ENCODE results near the gene FAM83D.
A peak's percentile ranks its signal among the peaks of the same experiment; 100 is the strongest.
"Not testable (repeated sequence)": the region's sequence is repeated elsewhere in the genome, so short reads cannot be mapped to it uniquely, and the experiment has no call there.

Gene FAM83D

DNA sequence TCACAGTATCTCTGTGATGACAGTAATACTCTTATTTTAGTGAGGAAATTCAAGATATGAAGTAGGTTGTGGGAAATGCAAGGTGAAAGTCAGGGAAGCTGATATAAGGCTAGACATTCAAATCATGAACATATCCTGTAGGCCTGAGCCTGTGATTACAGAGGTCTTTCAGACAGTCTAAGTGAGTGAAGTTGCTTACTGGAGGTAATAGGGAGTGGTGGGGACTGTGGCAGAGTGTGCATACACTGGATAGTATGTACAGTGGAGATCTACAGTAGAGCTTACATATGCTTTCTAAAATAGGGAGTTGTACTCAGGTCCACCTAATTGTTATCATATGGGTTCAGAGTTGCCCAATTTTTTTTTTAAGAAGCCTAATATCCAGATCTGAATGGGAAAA, 39.0 kb downstream of the FAM83D start:
- DNase-seq (ENCODE audit: low spot score): no peak

DNA sequence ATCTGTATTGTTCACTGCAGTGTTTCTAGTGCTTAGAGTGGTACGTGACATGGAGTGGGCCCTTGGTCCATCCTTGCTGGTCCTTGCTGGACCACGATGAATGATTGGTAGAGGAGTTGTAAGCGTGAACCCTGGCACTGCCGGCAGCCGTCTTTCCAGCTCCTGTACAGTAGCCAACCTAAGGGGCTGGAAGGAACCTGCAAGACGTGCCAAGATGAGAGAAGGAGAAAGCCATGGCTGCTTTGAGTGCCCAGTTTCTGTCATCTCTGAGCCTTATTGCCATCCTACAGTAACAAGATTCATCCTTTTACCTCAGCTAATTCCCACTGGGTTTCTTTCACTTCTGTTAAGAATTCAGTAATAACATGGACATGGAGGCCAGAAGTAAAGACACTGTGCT, 41.9 kb downstream of the FAM83D start:
- DNase-seq (ENCODE audit: low spot score): no peak

- DNase-seq (ENCODE audit: low spot score): no peak
These were observed 43.5 kb downstream of the FAM83D start for GRCh38 chr20:38969708-38970107.

- peak; percentile 71 for DNase-seq (ENCODE audit: low spot score)
These were observed 44.1 kb downstream of the FAM83D start for GRCh38 chr20:38970302-38970701.

DNA sequence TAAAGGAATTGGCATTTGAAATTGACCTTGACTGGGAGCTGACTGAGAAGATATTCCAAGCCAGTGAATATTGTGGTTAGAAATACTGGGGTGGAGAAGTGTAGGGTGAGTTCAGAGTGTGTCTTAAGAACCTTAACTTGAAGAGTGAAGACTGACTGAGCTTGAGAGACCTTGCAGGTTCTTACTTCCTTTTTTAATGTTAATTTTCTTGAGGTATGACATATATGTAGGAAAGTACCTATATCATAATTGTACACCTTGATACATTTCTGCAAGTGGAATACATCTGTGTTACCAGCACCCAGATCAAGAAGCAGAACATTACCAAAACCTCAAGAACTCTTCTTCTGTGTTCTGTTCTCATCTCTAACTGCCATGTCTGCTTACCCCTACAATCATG, 46.9 kb downstream of the FAM83D start:
- DNase-seq (ENCODE audit: low spot score): no peak

DNA sequence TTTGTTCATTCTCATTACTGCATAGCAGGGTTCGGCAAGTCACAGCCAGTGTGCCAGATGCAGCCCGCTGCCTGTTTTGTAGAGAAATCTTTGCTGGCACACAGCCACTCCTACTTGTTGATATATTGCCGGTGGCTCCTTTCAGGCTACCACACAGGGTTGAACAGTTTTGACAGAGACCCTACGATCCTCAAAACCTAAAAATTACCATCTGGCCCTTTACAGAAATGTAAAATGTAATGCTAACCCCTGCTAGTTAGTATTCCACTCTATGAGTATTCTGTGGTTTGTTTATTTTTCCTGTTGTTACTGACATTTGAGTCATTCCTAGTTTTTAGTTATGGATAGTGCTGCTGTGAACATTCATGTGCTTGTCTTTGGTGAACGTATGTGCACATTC, 47.4 kb downstream of the FAM83D start:
- DNase-seq (ENCODE audit: low spot score): peak; percentile 38

GRCh38 chr20:38975539-38976120, 49.4 kb downstream of the FAM83D start:
- DNase-seq (ENCODE audit: low spot score): no peak

DNA sequence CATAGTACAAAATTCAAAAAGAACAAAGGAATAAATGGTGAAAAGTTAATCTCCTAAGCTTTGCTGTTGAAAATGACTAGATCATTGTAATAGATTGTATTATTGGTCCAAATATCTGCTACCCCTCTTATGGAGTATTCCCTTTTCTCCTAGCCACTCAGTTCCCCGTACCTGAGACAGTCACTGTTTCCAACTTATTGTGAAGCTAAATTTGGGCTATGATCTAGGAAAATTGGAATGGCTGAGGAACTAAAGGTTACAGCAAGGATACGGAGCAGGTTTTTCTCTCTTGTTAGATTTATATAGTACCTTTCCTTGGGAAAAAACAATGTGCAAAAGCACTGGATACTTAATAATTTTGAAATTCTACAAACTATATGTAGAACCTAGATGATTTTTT, 53.2 kb downstream of the FAM83D start:
- no peak for DNase-seq (ENCODE audit: low spot score)

DNA sequence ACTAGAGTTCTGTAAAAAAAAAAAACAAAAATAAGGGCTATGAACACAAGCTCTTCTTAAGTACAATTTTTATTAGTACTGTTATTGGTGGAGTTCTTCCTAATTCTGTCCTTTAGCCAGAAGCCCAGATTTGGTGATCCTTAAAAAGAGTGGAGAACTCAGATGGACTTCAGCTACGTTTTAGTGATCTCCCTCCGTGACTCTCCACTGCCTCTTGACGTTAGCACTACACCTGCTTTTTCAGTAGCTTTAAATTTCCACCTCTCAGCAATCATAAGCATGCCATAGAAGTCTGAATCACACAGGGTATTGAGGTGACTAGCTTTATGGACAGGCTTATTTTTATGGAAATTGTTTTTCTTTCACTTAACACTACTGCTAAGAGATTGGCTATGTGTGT, 53.6 kb downstream of the FAM83D start:
- no peak for DNase-seq (ENCODE audit: low spot score)

GRCh38 chr20:38982291-38982690, 56.1 kb downstream of the FAM83D start:
- no peak for DNase-seq (ENCODE audit: low spot score)

DNA sequence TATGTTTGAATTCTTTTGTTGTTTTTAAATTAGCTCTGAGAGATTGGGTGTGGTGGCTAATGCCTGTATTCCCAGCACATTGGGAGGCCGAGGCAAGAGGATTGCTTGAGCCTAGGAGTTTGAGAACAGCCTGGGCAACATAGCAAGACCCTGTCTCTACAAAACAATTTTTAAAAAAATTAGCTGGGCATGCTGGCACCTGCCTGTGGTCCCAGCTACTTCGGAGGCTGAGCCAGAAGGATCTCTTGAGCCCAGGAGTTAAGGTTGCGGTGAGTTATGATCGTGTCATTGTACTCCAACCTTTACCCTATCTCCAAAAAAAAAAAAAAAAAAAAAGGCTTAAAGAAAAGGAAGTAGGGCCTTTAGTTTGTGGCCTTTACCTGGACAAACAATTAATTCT, 58.8 kb downstream of the FAM83D start:
- DNase-seq (ENCODE audit: low spot score): no peak

DNA sequence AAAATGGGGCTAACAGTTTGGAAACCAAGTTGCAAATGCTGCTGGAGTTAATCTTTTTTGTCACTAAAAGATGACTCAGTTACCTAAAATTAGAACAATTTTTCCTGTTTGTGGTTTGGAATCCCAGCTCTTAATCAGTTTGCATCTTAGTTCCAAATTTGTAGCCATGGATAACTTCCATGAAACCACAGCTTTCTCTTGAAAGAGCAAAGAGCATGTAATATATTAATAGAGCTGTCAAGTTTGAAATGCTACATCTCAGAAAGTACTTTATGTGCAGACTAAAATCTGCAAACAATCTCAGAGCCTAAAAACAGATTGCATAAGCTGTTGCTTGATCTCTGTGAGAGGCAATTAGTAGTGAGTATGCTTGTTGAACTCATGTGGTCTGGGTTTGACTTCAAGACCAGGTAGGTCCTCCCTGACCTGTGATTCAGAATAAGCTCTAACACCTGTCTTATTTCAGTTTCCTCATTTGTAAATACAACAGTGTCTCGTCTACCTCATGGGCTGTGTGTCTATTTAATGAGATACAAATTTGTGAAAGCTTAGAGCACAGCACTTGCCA, 59.5 kb downstream of the FAM83D start:
- DNase-seq (ENCODE audit: low spot score): peak; percentile 83

DNA sequence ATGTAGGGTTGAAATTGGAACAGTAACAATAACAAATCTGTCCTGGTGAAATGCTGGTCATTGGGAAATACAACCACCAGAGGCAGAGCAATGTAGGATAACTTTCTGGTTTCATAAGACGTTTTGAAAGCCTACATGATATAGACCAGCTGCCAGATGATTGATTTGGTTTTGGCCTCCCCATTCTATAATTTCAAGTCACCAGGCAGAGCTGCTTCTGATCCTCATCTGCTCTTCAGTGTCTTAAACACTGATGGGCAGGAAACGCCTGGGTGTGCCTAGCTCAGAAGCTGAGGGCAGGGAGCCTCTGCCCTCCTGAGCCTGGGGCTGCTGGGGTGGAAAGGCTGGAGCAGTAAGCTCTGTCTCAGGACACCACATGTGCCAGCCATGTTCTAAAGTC, 60.4 kb downstream of the FAM83D start:
- DNase-seq (ENCODE audit: low spot score): no peak

DNA sequence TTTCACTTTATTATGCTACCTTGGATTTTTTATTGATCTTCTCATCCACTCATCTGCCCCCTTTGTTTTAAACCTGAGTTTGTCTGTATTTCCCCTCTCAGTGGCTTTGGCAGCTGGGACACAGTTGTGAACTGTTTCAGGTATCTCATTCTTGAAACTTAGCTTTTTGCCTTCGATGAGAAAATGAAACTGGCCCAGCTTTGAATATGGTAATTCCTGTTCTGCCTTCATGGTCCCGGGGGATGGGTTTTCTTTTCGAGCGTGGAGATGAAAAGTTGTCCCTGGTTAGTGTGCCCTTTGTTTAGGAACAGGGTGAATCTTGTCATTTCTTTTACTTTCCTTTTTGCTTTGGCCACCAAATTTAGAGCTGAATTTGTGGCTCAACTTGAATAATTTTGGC, 61.6 kb downstream of the FAM83D start:
- no peak for DNase-seq (ENCODE audit: low spot score)

- DNase-seq (ENCODE audit: low spot score): no peak
These were observed 64.5 kb downstream of the FAM83D start for GRCh38 chr20:38990728-38991127.

GRCh38 chr20:38991814-38992704, 65.8 kb downstream of the FAM83D start:
- no peak for DNase-seq (ENCODE audit: low spot score)

GRCh38 chr20:38995536-38996044, 69.4 kb downstream of the FAM83D start:
- no peak for DNase-seq (ENCODE audit: low spot score)

GRCh38 chr20:38996866-38997265, 70.6 kb downstream of the FAM83D start:
- not testable (repeated sequence) for DNase-seq (ENCODE audit: low spot score)

DNA sequence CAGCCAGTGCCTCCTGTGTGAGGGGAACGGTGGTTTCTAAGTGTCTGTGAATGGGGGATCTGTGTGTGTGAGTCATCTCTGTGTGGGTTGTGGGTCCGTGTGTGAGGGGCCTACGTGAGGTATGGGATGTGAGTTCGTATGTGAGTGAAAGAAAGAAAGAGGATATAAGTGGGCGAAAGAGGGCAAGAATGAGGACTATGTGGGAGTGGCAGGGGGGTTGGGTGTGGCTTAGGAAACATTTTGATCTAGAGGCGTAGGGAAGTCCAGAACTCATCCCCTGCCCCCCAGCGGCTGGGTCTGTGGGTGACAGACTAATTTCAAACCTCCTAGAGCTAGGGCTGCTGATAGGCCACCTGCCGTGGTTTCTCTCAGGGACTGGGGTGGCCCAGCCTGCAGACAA, 71.4 kb downstream of the FAM83D start:
- no peak for DNase-seq (ENCODE audit: low spot score)

- DNase-seq (ENCODE audit: low spot score): no peak
These were observed 73.0 kb downstream of the FAM83D start for GRCh38 chr20:38999217-38999616.

DNA sequence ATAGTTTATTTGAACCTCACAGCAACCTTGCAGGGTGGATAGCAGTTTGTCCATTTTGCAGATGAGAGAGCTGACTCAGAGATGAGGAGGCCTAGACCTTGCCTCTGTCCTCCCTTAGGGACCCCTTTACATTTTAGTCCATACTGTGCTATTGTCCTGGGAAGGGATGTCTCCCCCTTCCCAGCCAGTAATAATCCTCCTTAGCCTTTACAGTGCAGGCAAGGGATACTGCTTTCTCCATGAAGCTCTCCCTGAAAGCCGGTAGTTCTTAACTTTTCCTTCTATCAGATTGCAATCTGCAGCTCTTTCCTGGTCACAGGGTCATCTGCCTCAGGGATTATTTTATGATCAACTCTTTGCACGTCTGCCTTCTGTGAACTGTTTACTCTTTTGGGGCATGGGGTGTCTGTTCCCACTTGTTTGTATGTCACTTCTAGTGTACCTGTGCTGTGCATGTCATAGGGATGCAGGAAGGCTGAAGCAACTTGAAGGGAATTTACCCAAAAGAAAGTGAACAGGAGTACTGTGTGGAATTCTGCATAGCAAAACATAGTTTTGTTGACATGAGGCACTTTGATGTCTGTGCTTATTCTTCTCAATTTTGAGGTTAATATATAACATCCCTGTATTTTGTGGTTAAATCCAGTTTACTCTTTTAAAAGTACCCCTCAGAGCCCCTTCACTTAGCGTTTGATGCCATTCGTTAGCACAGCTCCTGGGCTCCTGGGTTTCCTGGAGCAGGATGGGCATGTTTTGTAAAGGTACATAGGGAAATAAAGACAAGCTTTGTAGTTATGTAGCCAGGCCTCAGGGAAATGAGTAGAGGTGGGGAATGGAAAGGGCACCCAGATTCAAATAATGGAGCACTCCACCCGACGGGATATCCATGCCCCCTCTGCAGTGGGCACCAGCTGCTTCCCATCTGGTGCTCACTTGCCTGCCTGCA, 74.0 kb downstream of the FAM83D start:
- no peak for DNase-seq (ENCODE audit: low spot score)
